K562 (cell line): ENCODE results near the gene KNDC1.

Source experiments
- BRD9 ChIP-seq: fragments of 450-650 bp; IDR thresholded peaks from 2 replicates; pipeline ENCODE4 v1.6.1; 2018; ENCODE audit warnings: low read depth; ENCODE audit not compliant: partially characterized antibody
- BRF2 ChIP-seq: IDR thresholded peaks from 3 replicates; pipeline ENCODE4 v1.6.1; 2011; ENCODE audit warnings: borderline replicate concordance, mild to moderate bottlenecking; ENCODE audit not compliant: insufficient read length, insufficient read depth
- CHD7 ChIP-seq: fragments of 200-600 bp; sonication (generic); IDR thresholded peaks from one replicate; pipeline ENCODE4 v1.6.1; 2012; ENCODE audit warnings: mild to moderate bottlenecking, low read depth, low read length, inconsistent platforms
- MCM7 ChIP-seq, 2 experiments: fragments of 450-650 bp; IDR thresholded peaks; 2 replicates each; pipeline ENCODE4 v1.6.1; 2016 to 2018
- MECOM ChIP-seq: fragments of 250-450 bp; sonication (Bioruptor Pico); IDR thresholded peaks from 2 replicates; pipeline ENCODE4 v1.8.0; 2022; ENCODE audit warnings: inconsistent platforms
- MED1 ChIP-seq: sonication (generic); formaldehyde crosslinking; IDR thresholded peaks from 2 replicates; pipeline ENCODE4 v1.8.1; 2023; ENCODE audit warnings: missing genetic modification reagents, borderline replicate concordance
- PHF20 ChIP-seq: fragments of 450-650 bp; IDR thresholded peaks from 2 replicates; pipeline ENCODE4 v1.6.1; 2018; ENCODE audit not compliant: partially characterized antibody
- ZFP36 ChIP-seq: fragments of 150-350 bp; IDR thresholded peaks from 2 replicates; pipeline ENCODE4 v1.6.1; 2018; ENCODE audit warnings: low read length, low read depth; ENCODE audit not compliant: partially characterized antibody
- TF ChIP-seq, protein P1 (sequence below): fragments of 450-650 bp; IDR thresholded peaks from 2 replicates; pipeline ENCODE4 v1.6.1; 2016; ENCODE audit warnings: low read depth, mild to moderate bottlenecking, moderate library complexity
- TF ChIP-seq, protein P2 (sequence below): sonication (generic); formaldehyde crosslinking; IDR thresholded peaks from 2 replicates; pipeline ENCODE4 v1.4.0; 2020; ENCODE audit warnings: mild to moderate bottlenecking, missing genetic modification reagents
- TF ChIP-seq, protein P3 (sequence below): sonication (generic); formaldehyde crosslinking; IDR thresholded peaks from 2 replicates; pipeline ENCODE4 v1.8.0; 2022; ENCODE audit warnings: missing genetic modification reagents, mild to moderate bottlenecking, borderline replicate concordance
- TF ChIP-seq, protein P4 (sequence below), 2 experiments: fragments of 450-650 bp; conservative IDR thresholded peaks; 2 replicates each; pipeline ENCODE4 v1.6.1; 2017; ENCODE audit warnings: mild to moderate bottlenecking in 2 of 2, moderate library complexity in 2 of 2

DNA sequence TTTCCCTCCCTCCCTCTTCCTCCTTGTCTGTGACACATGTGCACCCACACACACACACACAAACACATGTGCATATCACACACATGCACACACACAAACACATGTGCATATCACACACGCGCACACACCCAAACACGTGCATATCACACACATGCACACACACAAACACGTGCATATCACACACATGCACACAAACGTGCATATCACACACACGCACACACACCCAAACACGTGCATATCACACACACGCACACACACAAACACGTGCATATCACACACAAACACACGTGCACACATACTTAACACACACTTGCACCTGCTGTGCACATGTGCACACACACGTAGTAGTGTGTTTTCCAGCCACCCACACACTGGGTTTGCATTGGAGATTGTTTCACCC, 29.4 kb upstream of the KNDC1 start:
- TF ChIP-seq MECOM (CRISPR knock-in tag): no peak
- no peak for TF ChIP-seq PHF20
- TF ChIP-seq, protein P1, sequence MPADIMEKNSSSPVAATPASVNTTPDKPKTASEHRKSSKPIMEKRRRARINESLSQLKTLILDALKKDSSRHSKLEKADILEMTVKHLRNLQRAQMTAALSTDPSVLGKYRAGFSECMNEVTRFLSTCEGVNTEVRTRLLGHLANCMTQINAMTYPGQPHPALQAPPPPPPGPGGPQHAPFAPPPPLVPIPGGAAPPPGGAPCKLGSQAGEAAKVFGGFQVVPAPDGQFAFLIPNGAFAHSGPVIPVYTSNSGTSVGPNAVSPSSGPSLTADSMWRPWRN: no peak
- TF ChIP-seq, protein P2, sequence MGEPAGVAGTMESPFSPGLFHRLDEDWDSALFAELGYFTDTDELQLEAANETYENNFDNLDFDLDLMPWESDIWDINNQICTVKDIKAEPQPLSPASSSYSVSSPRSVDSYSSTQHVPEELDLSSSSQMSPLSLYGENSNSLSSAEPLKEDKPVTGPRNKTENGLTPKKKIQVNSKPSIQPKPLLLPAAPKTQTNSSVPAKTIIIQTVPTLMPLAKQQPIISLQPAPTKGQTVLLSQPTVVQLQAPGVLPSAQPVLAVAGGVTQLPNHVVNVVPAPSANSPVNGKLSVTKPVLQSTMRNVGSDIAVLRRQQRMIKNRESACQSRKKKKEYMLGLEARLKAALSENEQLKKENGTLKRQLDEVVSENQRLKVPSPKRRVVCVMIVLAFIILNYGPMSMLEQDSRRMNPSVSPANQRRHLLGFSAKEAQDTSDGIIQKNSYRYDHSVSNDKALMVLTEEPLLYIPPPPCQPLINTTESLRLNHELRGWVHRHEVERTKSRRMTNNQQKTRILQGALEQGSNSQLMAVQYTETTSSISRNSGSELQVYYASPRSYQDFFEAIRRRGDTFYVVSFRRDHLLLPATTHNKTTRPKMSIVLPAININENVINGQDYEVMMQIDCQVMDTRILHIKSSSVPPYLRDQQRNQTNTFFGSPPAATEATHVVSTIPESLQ (CRISPR knock-in tag): no peak
- TF ChIP-seq, protein P3, sequence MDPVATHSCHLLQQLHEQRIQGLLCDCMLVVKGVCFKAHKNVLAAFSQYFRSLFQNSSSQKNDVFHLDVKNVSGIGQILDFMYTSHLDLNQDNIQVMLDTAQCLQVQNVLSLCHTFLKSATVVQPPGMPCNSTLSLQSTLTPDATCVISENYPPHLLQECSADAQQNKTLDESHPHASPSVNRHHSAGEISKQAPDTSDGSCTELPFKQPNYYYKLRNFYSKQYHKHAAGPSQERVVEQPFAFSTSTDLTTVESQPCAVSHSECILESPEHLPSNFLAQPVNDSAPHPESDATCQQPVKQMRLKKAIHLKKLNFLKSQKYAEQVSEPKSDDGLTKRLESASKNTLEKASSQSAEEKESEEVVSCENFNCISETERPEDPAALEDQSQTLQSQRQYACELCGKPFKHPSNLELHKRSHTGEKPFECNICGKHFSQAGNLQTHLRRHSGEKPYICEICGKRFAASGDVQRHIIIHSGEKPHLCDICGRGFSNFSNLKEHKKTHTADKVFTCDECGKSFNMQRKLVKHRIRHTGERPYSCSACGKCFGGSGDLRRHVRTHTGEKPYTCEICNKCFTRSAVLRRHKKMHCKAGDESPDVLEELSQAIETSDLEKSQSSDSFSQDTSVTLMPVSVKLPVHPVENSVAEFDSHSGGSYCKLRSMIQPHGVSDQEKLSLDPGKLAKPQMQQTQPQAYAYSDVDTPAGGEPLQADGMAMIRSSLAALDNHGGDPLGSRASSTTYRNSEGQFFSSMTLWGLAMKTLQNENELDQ (CRISPR knock-in tag): no peak
- no peak for TF ChIP-seq ZFP36
- no peak for TF ChIP-seq BRD9
- no peak for TF ChIP-seq CHD7
- TF ChIP-seq MCM7 (IDR thresholded peaks at IDR 0.05): no peak
- TF ChIP-seq, protein P4, sequence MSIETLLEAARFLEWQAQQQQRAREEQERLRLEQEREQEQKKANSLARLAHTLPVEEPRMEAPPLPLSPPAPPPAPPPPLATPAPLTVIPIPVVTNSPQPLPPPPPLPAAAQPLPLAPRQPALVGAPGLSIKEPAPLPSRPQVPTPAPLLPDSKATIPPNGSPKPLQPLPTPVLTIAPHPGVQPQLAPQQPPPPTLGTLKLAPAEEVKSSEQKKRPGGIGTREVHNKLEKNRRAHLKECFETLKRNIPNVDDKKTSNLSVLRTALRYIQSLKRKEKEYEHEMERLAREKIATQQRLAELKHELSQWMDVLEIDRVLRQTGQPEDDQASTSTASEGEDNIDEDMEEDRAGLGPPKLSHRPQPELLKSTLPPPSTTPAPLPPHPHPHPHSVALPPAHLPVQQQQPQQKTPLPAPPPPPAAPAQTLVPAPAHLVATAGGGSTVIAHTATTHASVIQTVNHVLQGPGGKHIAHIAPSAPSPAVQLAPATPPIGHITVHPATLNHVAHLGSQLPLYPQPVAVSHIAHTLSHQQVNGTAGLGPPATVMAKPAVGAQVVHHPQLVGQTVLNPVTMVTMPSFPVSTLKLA (conservative IDR thresholded peaks at IDR 0.05): no peak
- no peak for TF ChIP-seq MED1 (CRISPR knock-in tag)
- TF ChIP-seq BRF2: no peak
